Stimulated activated CD8-positive, alpha-beta memory T cell treated with anti-CD3 and anti-CD28 coated beads, Interleukin-7, amount 100 ng/mL, for 1 hour (primary cell): ENCODE data around the gene MALL.
"Not testable (repeated sequence)": the region's sequence is repeated elsewhere in the genome, so short reads cannot be mapped to it uniquely, and the experiment has no call there.

Experiments used
- DNase-seq, 2 donors: peaks; one replicate each; pipeline ENCODE4 v3.0.0-alpha.2; 2020; ENCODE audit warnings: low read depth in 2 of 2

Gene MALL

GRCh38 chr2:110097506-110098220 lies 18.0 kb downstream of the MALL start:
- no peak for DNase-seq

DNA sequence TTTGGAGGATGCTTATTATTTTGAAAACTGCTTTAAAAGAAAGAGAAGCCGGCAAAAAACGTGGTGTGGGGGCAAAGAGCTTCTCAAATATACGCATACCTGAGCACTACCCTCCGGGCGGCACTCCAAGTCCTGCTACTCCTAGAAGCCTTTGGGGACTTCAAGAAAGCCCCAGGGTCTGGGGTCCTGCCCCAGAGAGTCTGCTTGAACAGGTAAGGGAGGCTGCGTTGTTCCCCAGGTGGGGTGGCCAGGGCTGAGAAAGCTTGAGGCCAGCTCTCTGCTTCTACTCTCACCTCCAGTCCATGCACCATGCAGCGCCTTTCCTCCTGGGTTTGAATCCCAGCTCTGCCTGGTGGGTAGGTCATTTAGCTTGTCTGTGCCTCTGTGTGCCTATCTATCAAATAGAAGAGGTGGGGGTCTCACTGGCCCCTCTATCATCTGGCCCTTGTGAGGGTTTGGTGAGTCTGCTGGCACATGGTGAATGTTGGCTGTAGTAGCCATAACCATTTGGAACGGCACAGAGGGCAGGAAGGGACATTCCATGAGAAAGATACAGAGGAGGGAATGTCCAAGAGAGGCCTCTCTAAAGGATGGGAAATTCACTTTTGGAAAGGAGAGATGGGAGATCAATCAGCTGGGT lies 19.5 kb downstream of the MALL start:
- DNase-seq = no peak

DNA sequence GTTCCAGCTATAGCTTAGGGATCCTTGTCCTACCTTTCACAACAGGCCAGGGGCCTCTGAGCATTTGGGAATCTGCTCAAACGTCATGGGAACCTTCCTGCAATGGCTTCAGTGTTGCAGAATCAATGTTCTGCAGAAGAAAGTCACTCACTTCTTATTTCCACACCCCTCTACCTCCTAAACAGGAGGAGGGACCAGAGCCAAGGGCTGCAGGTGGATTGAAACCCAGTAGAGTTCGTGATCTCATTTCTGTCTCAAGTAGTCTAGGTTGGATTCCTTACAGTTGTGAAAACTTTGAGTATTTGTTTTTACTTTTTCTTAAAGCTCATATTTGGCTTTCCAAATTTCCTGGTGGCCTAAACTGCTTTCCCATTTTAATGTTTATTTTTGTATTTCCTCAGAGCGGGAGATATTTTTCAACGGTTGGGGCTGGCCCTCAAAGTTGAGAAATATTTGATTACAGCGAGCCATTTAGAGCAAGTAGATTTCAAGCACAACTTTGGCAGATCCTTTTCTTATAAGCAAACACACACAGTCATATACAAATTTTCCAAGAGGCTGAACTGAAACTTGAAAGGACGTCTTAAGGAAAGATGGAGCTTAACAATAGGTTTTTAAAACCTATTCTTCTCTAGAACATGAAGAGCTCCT lies 20.6 kb downstream of the MALL start:
- DNase-seq = not testable (repeated sequence)

DNA sequence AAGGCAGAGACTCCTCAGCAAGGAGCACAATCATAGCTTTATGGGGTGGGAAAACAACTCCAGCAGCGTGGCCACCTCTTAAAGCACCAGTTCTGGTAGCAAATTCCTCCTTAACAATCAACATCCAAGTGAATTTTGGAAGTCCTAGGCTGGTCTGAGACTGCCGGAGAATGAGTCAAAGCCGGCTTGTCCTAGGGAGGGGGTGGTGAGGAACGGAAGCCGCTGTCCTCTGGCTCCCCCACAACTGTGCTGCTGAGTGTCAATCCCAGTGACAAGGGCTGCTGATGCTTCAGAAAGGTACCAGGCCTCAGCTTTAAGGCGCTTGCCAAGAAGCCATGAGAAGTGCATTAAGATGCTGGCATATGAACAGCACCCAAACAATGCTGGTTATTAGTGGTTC lies 21.7 kb downstream of the MALL start:
- not testable (repeated sequence) for DNase-seq

- not testable (repeated sequence) for DNase-seq
Measured at GRCh38 chr2:110090164-110090563, 25.5 kb downstream of the MALL start.

DNA sequence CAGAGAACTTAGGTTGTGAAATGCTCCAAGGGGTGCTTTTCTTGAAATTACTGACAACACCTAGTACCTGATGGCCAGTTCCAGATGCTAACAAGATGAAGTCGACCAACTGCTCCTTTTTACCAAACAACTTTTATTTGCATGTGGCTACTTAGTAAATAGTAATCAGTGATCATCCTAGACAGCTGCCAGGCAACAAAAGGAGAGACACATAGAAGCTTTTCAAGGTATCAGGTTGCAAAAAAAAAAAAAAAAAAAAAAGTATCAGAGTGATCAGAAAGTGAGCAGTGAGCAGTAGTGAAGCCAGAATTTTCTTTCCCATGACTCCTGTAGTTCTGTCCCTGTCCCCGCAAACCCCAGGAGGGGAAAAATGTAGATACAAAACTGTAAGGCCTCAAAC lies 31.9 kb downstream of the MALL start:
- not testable (repeated sequence) for DNase-seq

DNA sequence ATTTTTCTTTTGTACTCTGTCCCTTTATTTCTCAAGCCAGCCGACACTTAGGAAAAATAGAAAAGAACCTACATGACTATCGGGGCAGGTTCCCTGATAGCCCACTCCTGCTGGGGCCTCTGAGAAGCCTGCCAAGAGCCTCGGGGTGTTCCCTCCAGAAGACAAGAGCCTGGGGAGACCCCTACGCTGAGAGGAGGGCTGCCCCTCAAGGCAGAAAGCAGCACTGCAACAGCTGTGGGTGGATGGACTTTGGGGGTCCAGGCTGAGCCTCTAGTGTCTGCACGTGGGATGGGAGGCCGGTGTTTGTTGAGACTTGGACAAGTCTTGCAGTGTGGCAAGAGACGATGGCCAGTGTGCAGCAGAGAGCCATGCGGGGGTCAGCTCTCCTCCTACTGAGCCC lies 32.5 kb downstream of the MALL start:
- not testable (repeated sequence) for DNase-seq

GRCh38 chr2:110078104-110078503 lies 37.5 kb downstream of the MALL start:
- not testable (repeated sequence) for DNase-seq

DNA sequence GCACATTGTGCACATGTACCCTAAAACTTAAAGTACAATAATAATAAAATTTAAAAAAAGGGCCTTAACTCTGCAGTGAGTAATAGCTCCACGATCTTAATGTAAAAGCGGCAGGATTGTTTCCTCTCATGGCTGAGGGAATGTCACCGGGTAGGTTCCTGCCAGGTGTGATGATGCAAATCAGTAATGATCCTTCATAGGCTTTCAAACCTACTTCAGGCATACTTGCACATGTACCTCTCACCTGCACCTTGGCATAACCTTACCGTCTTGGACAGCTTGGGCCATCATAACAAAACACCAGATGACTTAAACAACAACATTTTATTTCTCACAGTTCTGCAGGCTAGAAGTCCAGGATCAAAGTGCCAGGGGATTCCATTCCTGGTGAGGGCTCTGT lies 39.7 kb downstream of the MALL start:
- not testable (repeated sequence) for DNase-seq

GRCh38 chr2:110069869-110070268 lies 45.8 kb downstream of the MALL start:
- DNase-seq = not testable (repeated sequence)

DNA sequence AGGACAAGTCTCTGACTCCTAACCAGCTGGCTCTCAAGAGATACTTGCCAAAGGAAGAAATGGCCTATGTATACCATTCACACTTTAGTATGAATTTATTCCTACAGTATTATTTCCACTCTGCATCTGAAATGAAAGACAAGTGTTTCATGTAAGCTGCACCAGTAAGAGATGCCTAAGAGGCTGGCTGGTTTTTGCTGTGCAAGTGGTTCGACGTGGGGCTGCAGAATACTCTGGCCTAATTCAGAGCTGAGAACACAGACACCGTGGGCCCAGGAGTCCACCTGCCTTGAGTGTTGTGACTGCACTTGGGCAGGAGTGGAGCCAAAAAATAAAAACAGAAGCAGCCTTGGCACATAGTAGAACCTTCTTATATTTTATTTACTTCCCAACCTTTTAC lies 47.5 kb downstream of the MALL start:
- not testable (repeated sequence) for DNase-seq

- DNase-seq = not testable (repeated sequence)
Measured at GRCh38 chr2:110062332-110062731, 53.3 kb downstream of the MALL start.

- not testable (repeated sequence) for DNase-seq
Measured at GRCh38 chr2:110060550-110060949, 55.1 kb downstream of the MALL start.

GRCh38 chr2:110059694-110060358 lies 55.8 kb downstream of the MALL start:
- not testable (repeated sequence) for DNase-seq

DNA sequence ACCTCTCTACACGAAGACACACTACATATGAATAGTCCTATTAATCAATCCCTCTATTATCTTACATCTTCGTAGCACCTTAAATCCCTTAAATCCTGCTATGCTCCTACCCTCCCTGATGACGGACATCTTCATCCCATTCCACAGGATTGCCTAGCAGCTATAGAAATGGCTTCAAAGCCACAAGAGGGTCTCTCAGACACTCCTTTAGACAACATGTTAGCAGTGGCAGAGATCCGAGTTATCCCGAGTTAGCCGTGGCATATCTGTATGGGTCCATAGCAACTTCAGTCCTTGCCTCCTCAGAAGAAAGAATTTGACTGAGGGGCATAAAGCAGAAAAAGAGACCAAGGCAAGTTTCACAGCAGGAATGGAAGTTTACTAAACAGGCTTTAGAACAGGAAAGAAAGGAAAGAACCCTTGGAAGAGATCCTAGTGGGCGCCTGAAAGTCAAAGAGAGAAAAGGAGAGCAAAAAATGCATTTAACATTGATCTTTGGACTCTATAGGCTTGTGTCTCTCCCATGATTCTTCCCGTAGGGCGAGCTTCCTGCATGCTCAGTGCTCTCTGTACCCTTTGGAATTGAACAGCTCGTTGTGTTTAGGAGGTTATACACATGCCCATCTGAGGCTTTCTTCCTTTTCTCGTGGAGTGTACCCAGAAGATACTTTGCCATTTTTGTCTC lies 56.5 kb downstream of the MALL start:
- not testable (repeated sequence) for DNase-seq

GRCh38 chr2:110058034-110058433 lies 57.6 kb downstream of the MALL start:
- not testable (repeated sequence) for DNase-seq

DNA sequence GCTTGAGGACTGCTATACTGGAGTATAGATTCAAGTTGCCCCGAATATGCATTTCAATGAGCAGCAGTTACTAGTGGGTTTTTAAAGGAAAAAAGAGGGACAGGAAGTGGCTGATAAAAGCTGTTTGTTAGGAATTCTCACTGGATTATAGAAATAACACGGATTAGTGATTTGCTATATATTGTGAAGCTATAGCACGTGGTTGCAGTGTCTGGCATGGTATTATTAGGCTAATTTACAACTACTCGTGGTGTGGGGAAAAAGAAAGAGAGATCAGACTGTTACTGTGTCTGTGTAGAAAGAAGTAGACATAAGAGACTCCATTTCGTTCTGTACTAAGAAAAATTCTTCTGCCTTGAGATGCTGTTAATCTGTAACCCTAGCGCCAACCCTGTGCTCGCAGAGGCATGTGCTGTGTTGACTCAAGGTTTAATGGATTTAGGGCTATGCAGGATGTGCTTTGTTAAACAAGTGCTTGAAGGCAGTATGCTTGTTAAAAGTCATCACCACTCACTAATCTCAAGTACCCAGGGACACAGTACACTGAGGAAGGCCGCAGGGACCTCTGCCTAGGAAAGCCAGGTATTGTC lies 59.7 kb downstream of the MALL start:
- not testable (repeated sequence) for DNase-seq

DNA sequence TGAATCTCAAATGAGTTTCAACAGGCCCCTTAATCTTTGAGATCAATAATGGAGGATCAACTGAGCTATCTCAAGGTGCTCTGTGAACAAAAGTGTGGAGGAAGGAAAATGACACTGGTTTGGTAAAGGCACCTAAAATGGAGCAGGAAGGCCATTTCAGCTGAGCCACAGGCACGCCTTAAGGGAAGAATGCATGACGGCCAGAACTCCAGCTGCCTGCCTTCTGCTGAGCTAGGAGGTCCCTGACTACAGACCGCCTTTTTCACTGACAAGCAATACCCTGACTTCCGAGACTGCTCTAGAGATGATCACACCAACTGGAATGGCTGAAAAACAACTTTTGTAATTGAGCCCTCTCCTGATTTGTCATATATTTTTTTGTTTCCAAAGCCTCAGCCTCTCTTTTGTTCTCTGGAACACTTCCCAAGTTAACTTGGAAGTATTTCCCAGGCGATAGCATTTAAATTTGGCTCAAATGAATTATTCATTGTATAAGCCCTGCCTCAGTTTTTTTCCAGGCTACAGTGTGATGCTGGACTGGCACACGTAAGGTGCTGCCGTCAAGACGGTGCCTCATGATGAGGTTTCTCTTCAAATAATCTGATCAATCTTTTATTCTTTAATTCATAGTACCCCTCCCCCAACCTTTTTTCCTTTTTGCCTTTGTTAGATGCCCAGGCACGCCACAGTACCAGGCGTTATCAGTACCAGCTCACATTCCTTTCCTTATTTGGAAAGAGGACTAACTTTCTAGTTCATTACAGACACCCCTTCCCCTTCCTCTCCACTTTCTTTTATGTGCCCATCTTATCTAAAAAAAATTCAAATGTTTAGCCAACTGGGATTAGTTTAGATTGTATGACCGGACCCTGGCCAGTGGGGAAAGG lies 60.9 kb downstream of the MALL start:
- DNase-seq = not testable (repeated sequence)

DNA sequence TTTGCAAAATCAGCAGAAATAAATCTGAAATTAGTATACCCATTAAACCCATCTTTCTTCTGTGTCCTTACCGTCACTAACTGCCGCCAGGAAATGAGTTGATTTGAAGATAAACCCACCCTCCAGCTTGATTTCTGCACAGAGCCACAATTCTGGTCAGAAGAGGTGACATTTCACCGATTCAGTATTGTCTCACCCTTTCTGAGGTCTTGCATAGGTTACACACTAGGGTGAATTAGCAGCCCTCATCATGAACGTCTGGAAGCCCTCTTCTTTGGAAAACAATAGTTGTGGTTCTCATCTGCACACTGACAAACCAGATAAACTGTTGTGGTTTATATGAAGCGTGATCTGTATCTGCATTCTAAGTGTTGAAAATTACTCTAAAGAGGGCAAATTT lies 61.9 kb downstream of the MALL start:
- not testable (repeated sequence) for DNase-seq

DNA sequence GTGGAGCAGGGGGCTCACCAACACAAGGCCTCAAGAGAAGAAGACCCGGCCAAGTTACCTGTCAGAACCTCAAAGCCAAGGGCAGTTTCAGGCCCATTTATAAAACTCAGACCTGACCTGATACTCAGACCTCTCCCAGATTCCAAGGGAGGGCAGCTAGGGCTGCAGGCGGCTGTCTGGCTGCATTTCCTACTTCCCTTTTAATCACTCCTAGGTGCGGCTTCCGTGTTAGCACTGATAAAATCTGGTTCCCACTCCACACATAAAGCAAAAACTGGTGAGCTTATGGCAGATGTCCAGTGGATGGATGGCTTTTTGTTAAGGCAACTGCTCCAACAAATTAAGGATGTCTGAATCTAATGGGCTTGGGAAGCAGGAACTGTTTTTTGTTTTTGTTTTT lies 63.5 kb downstream of the MALL start:
- DNase-seq = not testable (repeated sequence)
